ENCODE results near the gene NUP42.

Gene NUP42

GRCh38 chr7:23237000-23237399 is 55.2 kb downstream of the NUP42 start:
- no peak for DNase-seq

DNA sequence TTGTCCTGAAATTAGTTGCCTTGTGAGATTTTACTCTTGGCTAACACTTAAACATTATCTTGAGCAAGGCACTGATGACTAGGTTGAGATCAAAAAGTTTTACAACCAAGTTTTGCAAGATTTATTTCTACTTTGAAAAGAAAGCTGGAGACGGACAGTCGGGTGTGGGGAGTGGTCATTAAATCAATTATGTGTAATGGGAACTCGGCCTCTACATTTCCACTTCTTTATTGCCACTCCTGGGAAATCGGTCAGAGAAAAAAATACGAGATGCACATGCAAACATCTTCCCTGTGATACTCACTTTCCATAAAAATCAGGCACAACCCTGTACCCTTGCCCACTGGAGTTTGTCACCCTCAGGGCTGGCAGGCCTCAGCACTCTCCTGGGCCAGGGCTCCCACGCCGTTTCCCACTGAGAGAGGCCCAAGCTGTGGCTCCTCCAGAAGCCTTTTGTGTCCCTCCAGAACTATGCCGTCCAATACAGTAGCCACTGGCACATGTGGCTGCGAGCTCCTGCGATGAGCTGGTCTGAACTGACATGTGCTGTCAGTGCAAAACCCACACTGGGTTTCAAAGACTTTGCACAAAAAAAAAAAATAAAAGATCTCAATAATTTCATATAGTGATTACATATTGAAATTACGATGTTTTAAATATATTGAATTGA is 57.3 kb downstream of the NUP42 start:
- no peak for DNase-seq

DNA sequence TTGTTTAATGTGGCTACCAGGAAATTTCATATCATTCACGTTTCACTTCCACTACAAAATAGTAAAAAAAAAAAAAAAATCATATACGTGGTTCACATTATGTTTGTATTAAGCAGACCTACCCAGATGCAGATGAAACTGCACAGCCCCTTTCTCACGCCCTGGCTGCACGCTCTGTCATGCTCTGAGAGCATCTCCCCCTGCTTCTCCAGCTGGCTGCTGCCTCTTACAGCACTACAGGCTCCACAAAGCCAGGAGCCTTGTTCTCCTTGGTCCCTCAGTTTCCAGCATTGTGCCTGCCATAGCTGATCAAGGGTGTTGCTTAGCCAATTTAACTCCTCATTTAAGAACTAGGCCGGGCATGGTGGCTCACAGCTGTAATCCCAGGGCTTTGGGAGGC is 57.9 kb downstream of the NUP42 start:
- DNase-seq, result no peak

GRCh38 chr7:23242321-23242720 is 60.5 kb downstream of the NUP42 start:
- DNase-seq, result no peak

- DNase-seq, result no peak
These were observed 61.1 kb downstream of the NUP42 start for GRCh38 chr7:23242935-23243334.

DNA sequence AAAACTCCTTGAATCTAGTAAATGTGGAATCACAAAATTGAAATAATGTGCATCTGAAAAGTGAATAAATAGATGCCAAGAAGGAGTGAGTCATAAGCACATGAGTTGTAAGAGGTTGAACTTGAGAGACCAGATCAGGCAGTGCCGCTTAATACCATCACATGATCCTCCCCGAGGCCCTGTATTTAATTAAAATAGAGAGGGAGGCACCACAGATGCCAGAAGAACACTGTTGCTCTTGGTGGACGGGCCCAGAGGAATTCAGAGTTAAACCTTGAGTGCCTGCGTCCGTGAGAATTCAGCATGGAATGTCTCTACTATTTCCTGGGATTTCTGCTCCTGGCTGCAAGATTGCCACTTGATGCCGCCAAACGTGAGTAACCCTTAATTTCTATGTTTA is 64.7 kb downstream of the NUP42 start, which contains the start of gene GPNMB:
Gene GPNMB (plus strand): TSS at position 221 of the 400 bp plus-strand sequence. CDS start 83 bp downstream, at position 304.
- DNase-seq, result no peak

GRCh38 chr7:23247046-23247602 is 65.3 kb downstream of the NUP42 start:
- DNase-seq, result no peak

- DNase-seq, result no peak
These were observed 65.9 kb downstream of the NUP42 start for GRCh38 chr7:23247603-23248335.

DNA sequence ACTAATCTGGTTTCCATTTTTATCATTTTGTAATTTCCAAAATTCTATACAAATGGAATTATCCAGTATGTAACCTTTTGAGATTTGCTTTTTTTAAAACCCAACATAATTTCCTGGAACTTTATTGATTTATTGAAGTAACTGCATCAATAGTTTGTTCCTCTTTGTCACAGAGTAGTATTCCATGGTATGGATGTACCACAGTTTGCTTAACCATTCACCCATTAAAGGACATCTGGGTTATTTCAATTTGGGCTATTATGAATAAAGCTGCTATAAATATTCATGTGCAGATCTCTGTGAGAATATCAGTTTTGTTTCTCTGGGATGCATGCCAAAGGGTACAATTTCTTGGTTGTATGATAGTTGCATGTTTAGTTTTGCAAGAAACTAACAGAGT is 67.6 kb downstream of the NUP42 start:
- DNase-seq, result no peak

All from NK-92 treated with Interleukin-12 subunit alpha and Interleukin-12 subunit beta, amount 100 ng/mL, for 24 hours (cell line).